Measurements from ENCODE around the gene RIN3.
"Not testable (repeated sequence)": the region's sequence is repeated elsewhere in the genome, so short reads cannot be mapped to it uniquely, and the experiment has no call there.

RIN3 gene

DNA sequence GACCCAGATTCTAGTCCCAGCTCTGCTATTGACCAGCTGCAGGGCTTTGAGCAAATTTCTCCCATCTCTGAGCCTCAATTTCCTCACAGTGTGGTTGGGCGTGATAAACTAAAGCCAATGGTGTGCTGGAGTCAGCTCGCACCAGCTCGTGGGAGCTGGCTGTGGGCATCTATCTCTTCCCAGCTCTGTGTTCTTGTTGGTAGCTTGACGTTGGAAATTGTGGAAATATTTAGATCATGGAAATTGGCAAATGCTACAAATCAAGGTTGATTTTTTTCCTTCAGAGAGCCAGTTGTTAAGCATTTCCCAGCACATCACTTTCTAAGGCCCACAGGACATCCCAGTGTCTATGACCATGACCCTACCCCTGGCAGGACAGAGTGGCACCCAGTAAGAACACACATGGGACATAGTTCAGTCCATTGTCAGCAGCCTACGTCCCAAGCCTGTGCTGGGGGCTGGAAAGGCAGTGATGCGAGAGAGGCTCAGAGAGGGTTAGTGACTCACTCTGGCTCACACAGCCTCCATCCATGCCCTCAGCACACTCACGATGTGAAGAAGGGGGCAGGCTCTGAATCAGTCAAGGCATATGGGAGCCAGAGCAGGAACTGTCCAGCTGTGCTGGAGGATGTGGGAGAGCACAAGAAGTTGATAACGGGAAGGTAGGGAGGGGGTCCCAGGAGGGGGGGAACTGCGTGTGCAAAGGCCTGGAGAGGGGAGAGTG is 157.2 kb downstream of the RIN3 start:
- no peak for DNase-seq (ENCODE audit: low spot score)

GRCh38 chr14:92673601-92674150 is 160.1 kb downstream of the RIN3 start:
- no peak for DNase-seq (ENCODE audit: low spot score)

DNA sequence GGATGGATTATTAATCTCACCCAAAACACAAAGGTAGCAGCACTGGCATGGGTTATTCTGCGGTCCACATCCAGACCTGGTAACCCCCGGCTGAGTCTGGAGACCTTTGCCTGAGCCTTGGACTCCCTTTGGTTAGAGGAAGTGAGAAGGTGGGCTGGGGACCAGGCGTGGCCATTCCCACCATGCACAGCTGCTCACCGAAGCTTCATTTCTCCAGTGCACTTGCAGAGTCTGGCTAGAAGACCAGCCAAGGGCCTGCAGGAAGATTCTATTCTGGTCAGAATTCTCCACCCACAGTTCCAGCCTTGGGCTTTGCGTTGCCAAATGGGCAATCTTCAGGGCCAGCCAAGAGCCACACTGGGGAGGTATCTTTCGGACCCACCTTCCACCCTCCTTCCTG is 161.8 kb downstream of the RIN3 start:
- DNase-seq (ENCODE audit: low spot score) = no peak

DNA sequence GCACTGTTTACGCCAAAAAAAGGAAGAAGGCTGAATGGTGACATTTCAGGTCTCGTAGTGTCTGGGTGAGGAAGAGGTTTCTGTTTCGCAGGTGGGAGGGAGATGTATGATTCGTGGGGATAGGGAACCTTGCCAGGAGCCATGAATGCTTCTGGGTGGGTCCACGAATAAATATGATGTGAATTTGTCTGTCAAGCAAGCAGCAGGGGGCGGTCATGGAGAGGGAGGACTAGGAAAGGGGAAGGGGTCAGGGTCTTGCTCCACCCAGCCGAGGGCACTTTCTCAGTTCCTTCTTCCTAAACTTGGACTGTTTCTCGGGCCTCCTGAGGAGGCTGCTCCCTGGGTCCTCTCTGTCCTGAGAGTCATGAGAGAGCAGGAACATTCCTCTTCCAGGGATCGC is 162.4 kb downstream of the RIN3 start:
- DNase-seq (ENCODE audit: low spot score) = no peak

- no peak for DNase-seq (ENCODE audit: low spot score)
Observed at GRCh38 chr14:92676403-92677086, 163.0 kb downstream of the RIN3 start.

DNA sequence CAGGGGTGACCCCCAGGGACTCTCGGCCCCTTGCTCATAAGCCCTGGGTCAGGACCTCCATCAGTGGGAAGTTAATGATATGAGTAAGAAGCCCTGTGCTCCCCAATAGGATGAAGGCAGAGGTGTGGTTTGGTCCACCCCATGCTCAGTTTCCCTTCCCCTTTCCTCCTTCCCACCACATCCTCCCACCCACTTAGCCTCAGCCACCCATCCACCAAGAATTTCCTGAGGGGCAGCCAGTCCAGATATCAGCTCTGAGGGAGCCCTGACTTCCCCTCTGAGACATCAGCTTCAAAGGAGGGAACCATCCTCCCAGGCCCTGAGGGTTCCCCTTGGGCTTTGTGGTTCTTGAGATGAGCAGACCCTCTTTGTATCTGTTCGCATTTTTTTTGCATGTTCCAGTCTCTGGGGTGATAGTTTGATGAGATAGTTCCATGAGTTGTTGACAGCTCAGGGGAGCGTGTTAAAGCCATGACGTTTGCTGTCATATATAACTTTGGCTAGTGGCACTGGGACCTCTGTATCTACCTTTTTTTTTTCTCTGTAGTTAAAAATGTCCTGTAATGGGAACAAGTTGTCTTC is 163.6 kb downstream of the RIN3 start:
- no peak for DNase-seq (ENCODE audit: low spot score)

DNA sequence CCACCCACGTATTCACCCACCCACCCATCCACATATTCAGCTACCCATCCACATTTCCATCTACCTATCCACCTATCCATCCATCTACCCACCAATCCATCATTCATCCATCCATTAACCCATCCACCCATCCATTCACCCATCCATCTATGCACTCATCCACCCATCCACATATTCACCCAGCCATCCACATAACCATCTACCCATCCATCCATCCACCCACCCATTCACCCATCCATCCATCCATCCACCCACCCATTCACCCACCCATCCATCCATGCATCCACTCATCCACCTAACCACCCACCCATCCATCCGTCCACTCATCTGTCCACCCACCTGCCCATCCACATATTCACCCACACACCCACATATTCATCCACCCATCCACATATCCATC is 164.4 kb downstream of the RIN3 start:
- DNase-seq (ENCODE audit: low spot score) = no peak

DNA sequence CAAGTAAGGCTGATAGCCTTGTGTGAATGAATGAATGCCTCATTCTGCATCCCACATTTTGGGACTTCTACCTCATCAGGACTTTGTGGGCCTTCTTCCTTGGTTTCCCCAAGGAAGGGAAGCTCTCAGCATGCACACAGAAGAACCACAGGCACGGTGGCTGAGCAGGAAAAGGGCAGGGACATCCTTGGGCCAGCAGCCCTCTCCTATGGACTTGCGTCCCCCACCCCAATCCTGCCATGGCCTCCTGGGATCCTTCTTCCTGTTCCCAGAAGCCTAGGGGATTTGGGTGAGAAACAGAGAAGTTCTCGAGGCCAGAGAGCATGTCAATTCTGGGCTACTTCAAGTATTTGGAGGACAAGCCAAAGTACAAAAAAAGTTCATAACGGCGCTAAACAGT is 165.2 kb downstream of the RIN3 start:
- no peak for DNase-seq (ENCODE audit: low spot score)

DNA sequence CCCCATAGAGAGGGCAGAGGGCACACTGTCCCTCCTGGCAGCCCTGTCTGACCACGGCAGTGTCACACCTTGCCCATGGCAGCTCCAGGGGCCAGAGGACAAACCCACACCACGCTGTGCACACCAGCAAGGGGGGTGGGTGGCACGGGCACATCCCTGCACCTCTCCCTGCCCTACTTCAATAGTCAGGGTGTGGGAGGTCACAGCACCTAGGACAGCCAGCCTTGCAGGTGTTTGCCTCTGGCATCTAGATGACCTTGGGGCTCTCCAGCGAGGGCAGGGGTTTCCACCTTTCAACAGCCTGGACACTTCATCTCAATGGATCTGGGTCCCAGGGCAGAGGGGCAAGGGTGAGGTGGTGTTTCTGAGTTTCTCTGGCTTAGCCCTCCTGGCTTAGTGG is 165.7 kb downstream of the RIN3 start:
- no peak for DNase-seq (ENCODE audit: low spot score)

- DNase-seq (ENCODE audit: low spot score) = not testable (repeated sequence)
Observed at GRCh38 chr14:92680330-92680729, 166.7 kb downstream of the RIN3 start.

GRCh38 chr14:92680781-92681650 is 167.4 kb downstream of the RIN3 start:
- peak; percentile 77 for DNase-seq (ENCODE audit: low spot score)

DNA sequence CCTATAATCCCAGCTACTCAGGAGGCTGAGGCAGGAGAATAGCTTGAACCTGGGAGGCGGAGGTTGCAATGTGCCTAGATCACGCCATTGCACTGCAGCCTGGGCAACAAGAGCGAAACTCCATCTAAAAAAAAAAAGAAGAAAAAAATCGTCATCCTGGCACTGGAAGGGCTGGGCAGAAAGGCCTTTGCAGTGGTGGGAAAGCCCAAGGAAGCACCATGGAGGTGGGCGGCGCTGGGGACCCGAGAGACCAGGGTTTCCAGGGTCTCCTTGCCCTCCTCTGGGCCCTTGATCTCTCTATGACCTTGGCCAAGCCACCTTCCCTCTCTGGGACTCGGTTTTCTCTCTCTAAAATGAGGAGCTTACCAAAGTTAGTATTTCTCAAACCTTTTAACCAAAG is 169.5 kb downstream of the RIN3 start:
- no peak for DNase-seq (ENCODE audit: low spot score)

DNA sequence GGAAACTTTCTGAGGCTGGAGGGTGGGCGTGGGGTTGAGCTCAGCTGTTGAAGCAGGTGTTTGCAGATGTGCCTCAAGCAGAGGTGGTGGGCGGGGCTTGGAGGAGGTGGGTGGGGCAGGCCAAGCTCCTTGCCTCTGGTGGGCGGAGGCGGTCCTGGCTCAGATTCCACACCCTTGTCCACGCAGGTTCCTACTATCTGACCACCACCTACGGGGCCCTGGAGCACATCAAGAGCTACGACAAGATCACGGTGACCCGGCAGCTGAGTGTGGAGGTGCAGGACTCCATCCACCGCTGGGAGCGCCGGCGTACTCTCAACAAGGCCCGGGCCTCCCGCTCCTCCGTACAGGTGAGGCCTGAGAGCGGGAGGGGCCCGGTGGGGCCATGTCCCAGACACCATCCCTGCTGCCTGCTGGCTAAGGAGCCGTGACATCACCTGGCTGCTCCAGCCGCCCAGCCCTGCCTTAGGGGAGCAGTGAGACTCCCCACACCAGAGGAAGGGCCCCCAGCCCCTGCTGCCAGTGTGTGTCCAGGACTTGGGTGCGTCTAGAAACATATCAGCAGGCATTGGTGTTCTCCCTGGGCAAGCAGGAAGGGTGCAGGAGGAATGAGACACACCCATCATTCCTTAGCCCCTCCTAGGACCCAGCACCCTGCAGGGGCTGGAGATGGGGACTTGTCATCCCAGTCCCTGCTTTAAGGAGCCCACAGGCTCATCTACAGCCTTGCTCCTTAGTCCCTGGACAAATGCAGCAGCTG is 171.4 kb downstream of the RIN3 start:
- no peak for DNase-seq (ENCODE audit: low spot score)

DNA sequence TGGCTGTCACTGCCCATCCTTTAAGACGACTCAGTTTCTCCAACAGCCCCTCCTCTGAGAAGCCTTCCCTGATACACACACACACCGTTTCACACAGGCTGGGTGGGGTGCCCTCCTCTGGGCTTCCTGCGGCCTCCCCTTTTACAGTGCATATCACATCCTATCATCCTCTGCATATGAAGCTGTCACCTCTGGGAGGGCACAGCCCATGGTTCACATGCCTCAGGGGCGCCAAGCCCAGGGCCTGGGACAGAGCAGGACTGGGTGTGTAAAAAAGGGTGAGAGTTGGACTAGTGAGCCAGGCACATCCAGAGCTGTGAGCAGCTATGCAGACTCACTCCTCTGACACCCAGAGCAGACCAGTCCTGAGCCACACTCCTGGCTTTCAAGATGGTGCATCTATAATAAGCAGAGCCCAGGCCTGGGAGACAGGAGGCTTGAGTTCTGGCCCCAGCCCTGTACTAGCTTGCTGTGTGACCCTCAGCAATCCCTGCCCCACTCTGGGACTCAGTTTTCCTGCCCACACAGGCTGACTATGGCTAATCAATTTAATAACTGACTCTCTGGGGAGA is 172.3 kb downstream of the RIN3 start:
- no peak for DNase-seq (ENCODE audit: low spot score)

- DNase-seq (ENCODE audit: low spot score) = no peak
Observed at GRCh38 chr14:92686411-92686899, 172.9 kb downstream of the RIN3 start.

DNA sequence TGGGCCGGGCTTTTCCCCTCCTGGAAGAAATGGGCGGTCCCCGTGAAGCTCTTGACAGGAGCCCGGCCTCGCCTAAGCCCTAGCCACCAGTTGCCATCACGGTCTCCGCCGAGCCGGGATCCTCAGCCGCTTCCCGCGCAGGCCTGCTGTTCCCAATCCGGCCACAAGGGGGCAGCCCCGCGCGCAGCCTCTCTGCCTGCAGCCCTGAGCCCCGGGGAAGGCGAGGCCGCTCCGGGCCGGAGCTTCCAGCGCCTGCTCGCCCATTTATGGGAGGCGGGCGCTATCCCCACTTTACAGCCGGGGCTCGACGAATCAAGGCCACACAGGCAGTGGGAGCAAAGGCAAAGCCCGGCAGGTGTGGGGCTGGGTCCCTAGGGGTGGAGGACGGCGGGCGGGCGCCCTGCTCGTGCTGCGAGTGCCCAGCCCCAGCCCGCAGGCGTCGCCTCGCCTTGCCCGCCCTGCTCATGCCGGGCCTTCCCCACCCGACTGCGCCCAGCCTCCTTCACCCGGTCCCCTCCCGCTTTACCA is 173.4 kb downstream of the RIN3 start:
- DNase-seq (ENCODE audit: low spot score) = peak; percentile 53

- DNase-seq (ENCODE audit: low spot score) = no peak
Observed at GRCh38 chr14:92687681-92688433, 174.3 kb downstream of the RIN3 start.

DNA sequence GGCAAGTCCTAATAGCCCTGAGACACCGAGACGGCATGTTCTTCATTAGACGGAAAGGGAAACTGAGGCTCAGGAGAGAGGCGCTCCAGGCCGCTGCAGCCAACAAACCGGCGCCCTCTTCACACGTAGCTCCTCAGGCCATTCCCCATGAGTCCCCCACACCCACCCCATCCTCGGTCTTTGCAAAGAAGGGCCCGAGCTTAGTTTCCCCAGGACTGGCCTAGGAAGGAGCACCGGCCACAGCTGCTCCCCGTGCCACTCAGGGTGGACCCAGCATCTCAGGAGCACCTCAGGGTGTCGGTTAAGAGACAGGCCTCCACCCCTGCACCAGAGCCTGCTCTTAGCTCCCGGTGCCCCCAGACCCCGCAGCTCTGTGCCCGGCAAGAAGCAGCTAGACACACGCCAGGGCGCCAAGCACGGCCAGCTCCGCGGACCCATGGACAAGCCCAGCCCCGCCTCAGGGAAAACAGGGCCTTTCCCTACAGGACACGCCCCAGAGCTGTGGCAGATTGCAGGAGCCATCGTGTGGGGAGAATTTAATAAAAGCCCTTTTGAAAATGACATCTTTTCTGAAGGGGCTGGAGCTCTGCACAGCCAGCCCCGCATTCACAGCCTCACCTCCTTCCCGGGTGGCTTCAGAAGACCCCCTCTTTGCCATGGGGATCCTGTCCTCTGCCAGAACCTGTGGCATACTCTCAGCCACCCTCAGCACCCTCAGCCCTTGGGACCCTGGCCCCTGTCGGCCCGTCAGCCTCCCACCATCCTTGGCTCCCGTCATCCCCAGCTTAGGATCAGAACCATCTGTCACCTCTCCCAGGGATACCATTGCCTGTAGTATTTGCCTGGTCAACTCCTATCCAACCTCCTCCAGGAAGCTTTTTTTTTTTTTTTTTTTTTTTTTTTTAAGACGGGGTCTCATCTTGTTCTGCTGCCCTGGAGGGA is 175.1 kb downstream of the RIN3 start:
- DNase-seq (ENCODE audit: low spot score) = no peak

Data from CD4-positive, alpha-beta T cell treated with Interleukin-6 at 100 ng/mL for 8 hours (primary cell).